ENCODE results near the gene DPYSL3.

Gene DPYSL3

DNA sequence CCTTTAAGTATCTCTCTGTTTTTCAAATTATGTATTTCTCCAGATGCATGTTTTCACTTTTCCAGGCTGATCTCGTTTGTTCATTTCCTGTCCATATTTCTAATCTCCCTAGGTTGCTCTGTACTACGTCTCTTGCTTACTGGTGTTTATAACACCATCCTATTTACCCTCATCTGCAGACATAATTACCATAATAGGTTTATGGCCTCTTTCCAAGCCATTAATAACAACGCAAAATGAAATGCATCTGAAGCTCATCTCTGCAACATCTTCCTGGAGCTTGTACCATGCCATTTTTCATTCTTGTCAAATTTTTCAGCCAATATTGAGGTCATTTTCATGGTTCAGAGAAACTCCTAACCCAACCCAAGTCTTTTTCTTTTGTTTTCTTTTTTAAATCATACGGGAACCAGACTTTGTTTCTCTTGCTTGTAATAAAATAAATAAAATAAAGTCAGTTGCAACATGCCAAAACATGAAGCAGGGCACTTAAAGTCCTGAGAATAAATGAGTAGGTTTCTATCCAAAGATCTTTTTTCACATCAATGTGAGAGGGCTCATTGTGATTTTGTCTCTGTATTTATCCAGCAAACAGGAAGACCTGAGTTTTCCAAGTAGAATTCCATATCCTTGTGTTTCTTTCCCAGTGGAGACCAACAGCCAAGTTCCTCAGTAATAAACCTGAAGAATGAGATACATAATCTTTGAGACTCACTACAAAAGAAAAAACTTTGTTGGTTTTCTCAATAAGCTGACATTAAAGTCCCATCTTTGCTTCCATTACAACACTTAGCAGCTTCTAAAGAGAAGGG lies 37.0 kb downstream of the DPYSL3 start:
- TF ChIP-seq EZH2phosphoT487 (IDR thresholded peaks at IDR 0.05; ENCODE audit: low read length) (no peak), EZH2 (optimal IDR thresholded peaks at IDR 0.05; ENCODE audit: low read depth, low read length) (no peak)
- TF ChIP-seq, protein P1, sequence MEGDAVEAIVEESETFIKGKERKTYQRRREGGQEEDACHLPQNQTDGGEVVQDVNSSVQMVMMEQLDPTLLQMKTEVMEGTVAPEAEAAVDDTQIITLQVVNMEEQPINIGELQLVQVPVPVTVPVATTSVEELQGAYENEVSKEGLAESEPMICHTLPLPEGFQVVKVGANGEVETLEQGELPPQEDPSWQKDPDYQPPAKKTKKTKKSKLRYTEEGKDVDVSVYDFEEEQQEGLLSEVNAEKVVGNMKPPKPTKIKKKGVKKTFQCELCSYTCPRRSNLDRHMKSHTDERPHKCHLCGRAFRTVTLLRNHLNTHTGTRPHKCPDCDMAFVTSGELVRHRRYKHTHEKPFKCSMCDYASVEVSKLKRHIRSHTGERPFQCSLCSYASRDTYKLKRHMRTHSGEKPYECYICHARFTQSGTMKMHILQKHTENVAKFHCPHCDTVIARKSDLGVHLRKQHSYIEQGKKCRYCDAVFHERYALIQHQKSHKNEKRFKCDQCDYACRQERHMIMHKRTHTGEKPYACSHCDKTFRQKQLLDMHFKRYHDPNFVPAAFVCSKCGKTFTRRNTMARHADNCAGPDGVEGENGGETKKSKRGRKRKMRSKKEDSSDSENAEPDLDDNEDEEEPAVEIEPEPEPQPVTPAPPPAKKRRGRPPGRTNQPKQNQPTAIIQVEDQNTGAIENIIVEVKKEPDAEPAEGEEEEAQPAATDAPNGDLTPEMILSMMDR (IDR thresholded peaks at IDR 0.05; ENCODE audit: low read length): no peak

DNA sequence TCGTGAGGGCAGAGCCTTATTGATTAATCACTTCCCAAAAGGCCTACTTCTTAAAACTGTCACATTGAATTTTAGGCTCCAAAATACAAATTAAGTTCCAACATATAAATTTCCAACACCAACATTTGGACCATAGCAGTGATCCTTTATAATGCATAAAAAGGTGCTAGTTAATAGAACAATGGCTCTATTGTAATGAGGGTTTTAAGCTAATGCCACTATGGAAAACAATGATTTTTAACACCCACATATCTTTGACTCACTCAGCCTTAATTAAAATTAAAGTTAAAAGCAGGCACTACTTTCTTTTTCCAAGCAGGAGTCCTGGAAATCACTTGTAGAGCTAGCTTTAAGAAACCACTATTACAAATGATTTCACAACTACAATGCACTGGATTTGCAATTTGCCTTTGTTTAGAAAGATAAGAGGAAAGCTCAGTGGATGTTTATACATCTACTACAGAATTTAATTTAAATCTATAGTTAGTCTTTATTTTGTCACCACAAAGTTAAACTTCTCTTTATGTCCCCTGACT lies 41.8 kb downstream of the DPYSL3 start:
- Histone ChIP-seq H3K4me1 (ENCODE audit: low read length) (no peaks in the 10 kb centered on the region), H2AFZ (ENCODE audit: low read length) (no peak overlapping the region), H3K4me2 (ENCODE audit: low read depth, low read length) (no peak overlapping the region), H3F3A (ENCODE audit: insufficient read depth, low read length) (no peaks in the 10 kb centered on the region), H3K9ac (ENCODE audit: low read length) (no peak overlapping the region), H3K27ac (ENCODE audit: low read length) (no peak overlapping the region), H3K36me3 (replicated peaks; ENCODE audit: insufficient read depth, low read length) (no peaks in the 10 kb centered on the region), H4K20me1 (ENCODE audit: insufficient read depth, low read length) (no peaks in the 10 kb centered on the region), H3K4me3 (ENCODE audit: low read length) (no peak overlapping the region), H3K79me2 (ENCODE audit: low read length) (no peaks in the 10 kb centered on the region), H3K9me2 (replicated peaks; ENCODE audit: insufficient read depth, low read length) (no peaks in the 10 kb centered on the region), H3K27me3 (replicated peaks; ENCODE audit: insufficient read depth, low read length) (no peaks in the 10 kb centered on the region), H3K9me3 (replicated peaks; ENCODE audit: insufficient read depth, low read length) (no peaks in the 10 kb centered on the region)
- TF ChIP-seq EZH2phosphoT487 (IDR thresholded peaks at IDR 0.05; ENCODE audit: low read length): no peak
- no peak for DNase-seq

More for the DNA sequence above, 37.0 kb downstream of the DPYSL3 start:
- Histone ChIP-seq H3K27me3 (replicated peaks; ENCODE audit: insufficient read depth, low read length) (no peaks in the 10 kb centered on the region), H3K9me2 (replicated peaks; ENCODE audit: insufficient read depth, low read length) (no peaks in the 10 kb centered on the region), H3K9ac (ENCODE audit: low read length) (no peak overlapping the region), H3K79me2 (ENCODE audit: low read length) (no peaks in the 10 kb centered on the region), H2AFZ (ENCODE audit: low read length) (no peak overlapping the region), H3K4me2 (ENCODE audit: low read depth, low read length) (no peak overlapping the region), H3K9me3 (replicated peaks; ENCODE audit: insufficient read depth, low read length) (no peaks in the 10 kb centered on the region), H3K4me3 (ENCODE audit: low read length) (no peak overlapping the region), H3K27ac (ENCODE audit: low read length) (no peak overlapping the region), H3F3A (ENCODE audit: insufficient read depth, low read length) (no peaks in the 10 kb centered on the region), H3K4me1 (ENCODE audit: low read length) (no peaks in the 10 kb centered on the region), H4K20me1 (ENCODE audit: insufficient read depth, low read length) (no peaks in the 10 kb centered on the region), H3K36me3 (replicated peaks; ENCODE audit: insufficient read depth, low read length) (no peaks in the 10 kb centered on the region)
- DNase-seq: no peak

DNA sequence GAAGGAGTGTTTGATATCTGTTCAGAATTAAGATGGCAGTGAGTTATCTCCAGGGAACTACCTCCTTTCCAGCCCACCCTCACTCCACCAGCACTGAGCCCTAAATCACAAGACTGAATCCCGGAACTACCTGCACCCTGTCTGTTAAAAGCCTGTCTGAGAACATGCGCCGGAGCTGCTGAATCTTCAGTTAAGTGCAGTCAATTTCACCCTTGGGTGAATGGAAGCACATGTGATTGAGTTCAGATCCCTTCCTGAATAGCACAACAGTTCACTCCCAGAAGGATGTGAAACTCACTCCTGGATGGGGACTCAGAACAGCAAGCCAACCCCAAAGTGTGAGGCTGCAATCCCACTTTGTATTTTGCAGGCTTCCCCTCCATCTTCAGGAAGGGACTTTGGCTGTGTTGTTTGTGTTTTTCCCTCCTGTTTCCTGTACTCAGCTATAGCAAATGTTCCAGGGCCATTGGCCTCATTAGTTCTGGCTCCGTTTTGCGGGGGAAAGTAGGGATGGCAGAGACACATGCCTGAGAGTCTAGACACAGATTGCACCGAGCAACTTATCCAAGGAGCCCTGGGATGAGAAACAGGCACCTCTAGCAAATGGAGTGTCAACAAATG lies 43.4 kb downstream of the DPYSL3 start:
- H3K79me2 ChIP-seq (ENCODE audit: low read length): no peaks in the 10 kb centered on the region
- H4K20me1 ChIP-seq (ENCODE audit: insufficient read depth, low read length): no peaks in the 10 kb centered on the region
- TF ChIP-seq, protein P1 (IDR thresholded peaks at IDR 0.05; ENCODE audit: low read length): no peak
- TF ChIP-seq EZH2 (optimal IDR thresholded peaks at IDR 0.05; ENCODE audit: low read depth, low read length) (no peak), EZH2phosphoT487 (IDR thresholded peaks at IDR 0.05; ENCODE audit: low read length) (no peak)
- H3K4me1 ChIP-seq (ENCODE audit: low read length): no peaks in the 10 kb centered on the region
- DNase-seq: no peak
- H3K4me2 ChIP-seq (ENCODE audit: low read depth, low read length): no peak overlapping the region
- no peak overlapping the region for H3K9ac ChIP-seq (ENCODE audit: low read length)
- H3K9me3 ChIP-seq (replicated peaks; ENCODE audit: insufficient read depth, low read length): no peaks in the 10 kb centered on the region
- no peak overlapping the region for H2AFZ ChIP-seq (ENCODE audit: low read length)
- no peaks in the 10 kb centered on the region for H3F3A ChIP-seq (ENCODE audit: insufficient read depth, low read length)
- H3K27me3 ChIP-seq (replicated peaks; ENCODE audit: insufficient read depth, low read length): no peaks in the 10 kb centered on the region
- no peaks in the 10 kb centered on the region for H3K9me2 ChIP-seq (replicated peaks; ENCODE audit: insufficient read depth, low read length)
- no peaks in the 10 kb centered on the region for H3K36me3 ChIP-seq (replicated peaks; ENCODE audit: insufficient read depth, low read length)
- H3K27ac ChIP-seq (ENCODE audit: low read length): no peak overlapping the region
- no peak overlapping the region for H3K4me3 ChIP-seq (ENCODE audit: low read length)
